GM18511 (cell line): Measurements from ENCODE around the gene PKN3.

Experiments used
- ATAC-seq: cut with Tn5 transposase; IDR thresholded peaks from one replicate; pipeline ENCODE4 v1.9.1; 2021; ENCODE audit warnings: mild to moderate bottlenecking, moderate library complexity; ENCODE audit not compliant: unreplicated experiment

The PKN3 gene

GRCh38 chr9:128733256-128733655 lies 31.0 kb downstream of the PKN3 start:
- ATAC-seq, result no peak

- no peak for ATAC-seq
Observed at GRCh38 chr9:128735373-128735772, 33.1 kb downstream of the PKN3 start.

GRCh38 chr9:128742401-128742800 lies 40.1 kb downstream of the PKN3 start:
- ATAC-seq, result no peak

GRCh38 chr9:128743421-128743820 lies 41.1 kb downstream of the PKN3 start:
- no peak for ATAC-seq

- ATAC-seq, result no peak
Observed at GRCh38 chr9:128747241-128747640, 44.9 kb downstream of the PKN3 start.

- ATAC-seq, result no peak
Observed at GRCh38 chr9:128750926-128751595, 48.8 kb downstream of the PKN3 start.

- no peak for ATAC-seq
Observed at GRCh38 chr9:128753627-128754026, 51.3 kb downstream of the PKN3 start.

GRCh38 chr9:128757602-128758001 lies 55.3 kb downstream of the PKN3 start:
- no peak for ATAC-seq

GRCh38 chr9:128762671-128763449 lies 60.6 kb downstream of the PKN3 start:
- no peak for ATAC-seq

GRCh38 chr9:128764361-128764760 lies 62.1 kb downstream of the PKN3 start:
- ATAC-seq, result no peak

- ATAC-seq, result no peak
Observed at GRCh38 chr9:128765499-128765898, 63.2 kb downstream of the PKN3 start.

- no peak for ATAC-seq
Observed at GRCh38 chr9:128768606-128769005, 66.3 kb downstream of the PKN3 start.
